Right ventricle myocardium inferior (tissue), 1 donor: ENCODE results near the gene CBLIF. TPM values are rescaled to one million over a fixed set of nuclear protein-coding genes. Genes with fewer than 3 reads are reported as not detected.
"Not testable (repeated sequence)": the region's sequence is repeated elsewhere in the genome, so short reads cannot be mapped to it uniquely, and the experiment has no call there.

Experiments used
- ATAC-seq: fragments of 200-7000 bp; cut with Tn5 transposase; one replicate; pipeline ENCODE4 v1.9.1; 2020; ENCODE audit warnings: mild to moderate bottlenecking, moderate library complexity
- DNase-seq: peaks from one replicate; pipeline ENCODE4 v3.0.0; 2021; ENCODE audit errors: missing footprints
- intact Hi-C: fragments of 100-400 bp; cut with DNase I; formaldehyde crosslinking; loops from one replicate; pipeline ENCODE4 v1.11.0; 2022
- long read RNA-seq: library from polyadenylated mRNA; unstranded; transcript quantifications from one replicate; pipeline ENCODE4 v2.0.0, GENCODE V29; 2021
- total RNA-seq: library from RNA; stranded (reverse); fragmentation: NEBNext Ultra II Directional; extraction: Animal tissue kit (Norgen Biotek cat#: 25700); gene quantifications from one replicate; pipeline ENCODE4 v1.2.1, GENCODE V29; 2021
- donor health status: DM: no; HTN: yes; CAD: no; lungs with severe emphysema.

The CBLIF gene
- not detected for total RNA-seq
- long read RNA-seq = 0 reads

- DNase-seq (no peak), ATAC-seq (no peak)
- intact Hi-C loops = no loop called here
Measured at GRCh38 chr11:59845399-59845798, at the start of gene CBLIF. CBLIF (minus strand) TSS chr11:59845499; CDS start chr11:59845453, 46 bp downstream.

- ATAC-seq (no peak), DNase-seq (no peak)
- intact Hi-C loops = no loop called here
Measured at GRCh38 chr11:59894616-59895015, 49.3 kb upstream of the CBLIF start.

GRCh38 chr11:59891781-59892181, 46.5 kb upstream of the CBLIF start:
- DNase-seq (no peak), ATAC-seq (no peak)
- intact Hi-C loops = no loop called here

DNA sequence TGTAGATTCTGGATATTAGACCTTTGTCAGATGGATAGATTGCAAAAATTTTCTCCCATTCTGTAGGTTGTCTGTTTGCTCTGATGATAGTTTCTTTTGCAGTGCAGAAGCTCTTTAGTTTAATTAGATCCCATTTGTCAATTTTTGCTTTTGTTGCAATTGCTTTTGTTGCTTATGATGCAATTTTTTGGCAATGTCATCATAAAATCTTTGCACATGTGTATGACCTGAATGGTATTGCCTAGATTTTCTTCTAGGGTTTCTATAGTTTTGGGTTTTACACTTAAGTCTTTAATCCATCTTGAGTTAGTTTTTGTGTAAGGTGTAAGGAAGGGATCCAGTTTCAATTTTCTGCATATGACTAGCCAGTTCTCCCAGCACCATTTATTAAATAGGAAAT, 41.9 kb upstream of the CBLIF start:
- ATAC-seq = not testable (repeated sequence)

GRCh38 chr11:59883597-59883996, 38.3 kb upstream of the CBLIF start:
- DNase-seq (no peak), ATAC-seq (no peak)
- intact Hi-C loops = no loop called here

More for the DNA sequence above, 41.9 kb upstream of the CBLIF start:
- intact Hi-C loops, DNase-seq: not testable (repeated sequence)

DNA sequence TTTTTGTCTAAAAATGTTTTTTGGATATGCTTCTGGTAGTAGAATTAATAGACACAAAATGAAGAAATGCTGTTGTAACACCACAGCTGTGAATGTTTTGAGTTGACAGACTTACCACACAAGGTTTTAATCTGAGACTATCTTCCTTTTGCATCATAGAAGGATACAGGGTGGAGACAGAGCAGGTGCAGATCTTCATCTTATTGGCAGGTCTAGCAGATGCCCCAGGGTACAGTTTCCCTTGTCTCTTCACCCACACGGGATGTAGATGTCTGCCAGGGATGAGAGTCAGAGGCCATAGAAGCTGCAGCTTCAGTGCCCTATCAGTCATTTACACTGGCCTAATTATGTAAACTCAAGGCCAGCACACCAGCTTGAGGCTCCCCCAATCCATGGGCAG, 34.3 kb upstream of the CBLIF start:
- DNase-seq (no peak), ATAC-seq (no peak)
- intact Hi-C loops = no loop called here

GRCh38 chr11:59878575-59878974, 33.3 kb upstream of the CBLIF start, which contains the start of gene OOSP3:
OOSP3 (plus strand) TSS chr11:59878782; CDS start chr11:59878809, 27 bp downstream.
- no peak for ATAC-seq
- intact Hi-C loops = no loop called here
- no peak for DNase-seq

GRCh38 chr11:59877784-59878183, 32.5 kb upstream of the CBLIF start:
- ATAC-seq = no peak
- DNase-seq = no peak
- intact Hi-C loops = no loop called here

- intact Hi-C loops = no loop called here
- DNase-seq = no peak
- ATAC-seq = no peak
Measured at GRCh38 chr11:59877325-59877724, 32.0 kb upstream of the CBLIF start.

DNA sequence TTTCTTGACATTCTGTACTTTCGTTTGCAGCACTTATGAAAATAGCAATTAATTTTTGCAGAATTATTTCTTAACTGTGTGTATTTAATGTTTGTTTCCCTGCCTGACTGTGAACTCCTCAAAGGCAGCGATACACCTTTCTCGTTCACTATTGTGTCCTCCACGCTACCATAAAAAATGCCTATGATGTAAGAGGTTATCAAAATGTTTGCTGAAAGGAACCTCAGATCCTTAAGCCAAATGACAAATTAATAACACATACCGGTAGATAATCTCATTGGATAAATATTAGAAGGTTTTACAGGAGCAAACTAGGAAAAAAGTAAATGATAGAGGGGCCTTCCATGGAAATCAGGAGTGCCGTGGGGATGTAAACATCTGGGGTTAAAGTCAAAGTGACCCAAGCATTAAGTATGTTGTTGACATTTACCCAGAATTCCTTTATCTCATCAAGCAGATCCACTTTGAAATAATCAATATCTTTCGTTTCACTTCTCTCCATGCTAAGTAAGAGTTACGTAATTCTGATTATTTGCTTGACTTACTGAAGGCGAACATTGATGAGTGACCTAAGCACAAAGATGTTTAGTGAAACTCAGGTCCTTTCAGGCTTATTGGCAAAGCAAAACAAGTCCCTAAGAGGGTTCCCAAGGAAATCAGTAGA, 30.7 kb upstream of the CBLIF start:
- intact Hi-C loops = no loop called here
- ATAC-seq (no peak), DNase-seq (no peak)

GRCh38 chr11:59872076-59872475, 26.8 kb upstream of the CBLIF start:
- ATAC-seq (no peak), DNase-seq (no peak)
- intact Hi-C loops = no loop called here

DNA sequence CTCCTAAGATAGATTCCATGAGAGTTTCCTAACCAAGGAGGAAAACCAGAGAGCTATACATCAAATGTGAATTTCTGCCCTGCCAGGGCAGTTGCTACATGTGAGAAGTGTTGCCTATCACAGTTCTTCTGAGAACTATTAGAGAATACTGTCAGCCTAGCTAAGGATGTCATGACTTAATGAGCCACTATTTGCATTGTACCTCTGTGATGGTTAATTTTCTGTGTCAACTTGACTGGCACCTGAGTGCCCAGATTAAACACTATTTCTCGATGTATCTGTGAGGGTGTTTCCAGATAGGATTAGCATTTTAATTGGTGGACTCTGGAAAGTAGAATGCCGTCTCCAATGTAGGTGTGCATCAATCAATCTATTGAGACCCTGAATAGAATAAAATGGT, 22.6 kb upstream of the CBLIF start:
- ATAC-seq = no peak
- DNase-seq = no peak
- intact Hi-C loops = no loop called here

DNA sequence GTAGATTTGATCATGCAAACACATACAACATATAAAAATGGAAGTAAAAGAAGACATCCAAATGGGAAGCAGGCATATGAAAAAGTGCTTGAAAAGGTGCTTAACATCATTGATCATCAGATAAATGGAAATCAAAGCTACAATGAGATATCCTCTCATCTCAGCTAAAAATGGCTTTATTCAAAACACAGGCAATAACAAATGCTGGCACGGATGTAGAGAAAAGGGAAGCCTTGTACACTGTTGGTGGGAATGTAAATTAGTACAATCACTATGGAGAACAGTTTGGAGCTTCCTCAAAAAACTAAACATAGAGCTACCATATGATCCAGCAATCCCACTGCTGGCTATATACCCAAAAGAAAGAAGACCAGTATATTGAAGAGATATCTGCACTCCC, 21.5 kb upstream of the CBLIF start:
- intact Hi-C loops = no loop called here
- no peak for ATAC-seq
- no peak for DNase-seq

GRCh38 chr11:59866397-59866796, 21.1 kb upstream of the CBLIF start, which contains the start of gene TCN1:
TCN1 (minus strand) TSS chr11:59866487; CDS start chr11:59866470, 17 bp downstream.
- DNase-seq (no peak), ATAC-seq (no peak)
- intact Hi-C loops = no loop called here

DNA sequence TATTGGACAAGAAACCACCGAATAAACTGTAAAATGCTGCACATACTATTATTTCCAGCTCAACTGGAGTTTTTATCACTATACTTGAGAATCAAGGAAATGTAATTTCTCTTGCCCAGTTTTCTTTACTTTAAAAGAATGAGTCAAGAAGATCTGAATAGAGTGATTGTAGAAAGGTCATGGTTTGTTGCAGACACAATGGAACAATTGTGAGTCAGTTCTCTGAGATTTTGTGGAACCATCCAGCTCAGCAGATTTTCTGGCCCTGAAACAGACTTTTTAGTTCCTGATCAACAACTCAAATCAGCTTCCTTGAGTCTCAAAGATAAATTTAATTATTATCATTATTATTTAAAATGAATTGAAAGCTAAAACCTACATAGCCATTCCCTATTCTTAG, 19.7 kb upstream of the CBLIF start:
- intact Hi-C loops = no loop called here
- DNase-seq (no peak), ATAC-seq (no peak)

DNA sequence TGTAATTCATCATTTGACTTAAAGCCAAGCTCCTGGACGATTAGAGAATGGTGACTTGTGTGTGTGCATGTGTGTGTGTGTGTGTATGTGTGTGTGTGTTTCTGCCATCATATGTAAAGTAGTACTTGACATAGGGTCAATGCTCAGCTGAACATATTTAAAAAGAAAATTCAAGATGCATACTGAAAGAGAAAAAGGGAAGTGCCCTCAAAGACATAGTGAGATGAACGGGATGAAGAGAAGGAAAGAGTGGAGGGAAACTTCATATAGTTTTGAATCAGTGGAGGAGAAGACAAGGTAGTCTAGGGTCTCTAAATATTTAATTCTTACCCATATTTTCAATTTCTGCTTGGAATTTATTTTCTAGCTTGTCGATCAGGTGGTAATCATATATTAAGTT, 17.0 kb upstream of the CBLIF start:
- ATAC-seq (no peak), DNase-seq (no peak)
- intact Hi-C loops = no loop called here

DNA sequence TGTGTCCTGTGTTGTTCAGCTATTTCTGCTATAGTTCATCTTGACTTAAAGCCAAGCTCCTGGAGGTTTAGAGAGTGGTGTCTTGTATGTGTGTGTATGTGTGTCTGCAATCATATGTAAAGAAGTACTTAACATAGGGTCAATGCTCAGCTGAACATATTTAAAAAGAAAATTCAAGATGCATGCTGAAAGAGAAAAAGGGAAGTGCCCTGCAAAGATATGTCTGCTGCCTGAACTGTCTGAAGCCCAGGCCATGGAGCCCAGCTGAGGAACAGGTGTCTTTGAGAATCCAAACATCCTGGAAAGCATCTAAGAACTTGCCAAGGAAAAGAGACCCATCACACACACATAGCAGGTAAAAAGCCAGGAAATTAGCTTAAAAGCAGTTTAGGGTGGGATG, 14.4 kb upstream of the CBLIF start:
- intact Hi-C loops = no loop called here
- ATAC-seq (no peak), DNase-seq (no peak)

DNA sequence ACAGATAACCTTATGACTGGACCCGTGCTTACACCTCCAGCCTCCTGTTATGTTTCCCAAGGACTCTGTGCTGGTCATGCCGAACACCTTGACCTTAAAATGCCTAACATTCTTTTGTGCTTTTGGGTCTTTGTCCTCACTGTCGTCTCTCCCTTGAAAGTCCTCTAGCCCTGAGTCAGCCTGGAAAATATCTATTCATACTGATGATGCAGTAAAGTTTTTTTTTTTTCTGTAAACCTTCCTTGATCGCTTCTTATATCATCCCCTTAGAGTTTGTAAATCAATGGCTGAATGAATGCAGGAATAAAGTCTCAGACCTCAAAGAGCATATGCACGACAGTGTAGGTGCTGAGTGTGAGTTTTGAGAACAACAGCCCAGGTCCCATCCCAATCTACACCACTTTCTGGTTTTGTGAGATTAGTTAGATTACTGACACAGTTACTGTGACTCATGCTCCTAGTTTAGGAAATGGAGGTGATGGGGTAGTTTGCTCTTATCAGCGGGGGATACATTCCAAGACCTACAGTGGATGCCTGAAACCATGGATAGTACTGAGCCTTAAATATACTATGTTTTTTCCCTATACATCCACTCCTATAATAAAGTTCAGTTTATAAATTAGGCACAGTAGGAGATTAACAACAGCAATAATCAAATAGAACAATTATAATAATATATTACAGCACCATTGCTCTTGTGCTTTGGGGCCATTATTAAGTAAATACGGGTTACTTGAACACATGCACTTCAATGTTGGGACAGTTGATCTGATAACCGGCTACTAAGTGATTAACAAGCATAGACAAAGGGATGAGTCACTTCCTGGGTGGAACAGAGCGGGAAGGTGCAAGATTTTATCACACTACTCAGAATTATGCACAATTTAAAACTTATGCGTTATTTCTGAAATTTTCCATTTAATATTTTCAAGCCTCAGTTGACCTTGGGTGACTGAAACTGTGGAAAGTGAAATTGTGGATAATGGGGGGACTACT, 12.4 kb upstream of the CBLIF start:
- intact Hi-C loops = no loop called here
- ATAC-seq (no peak), DNase-seq (no peak)

DNA sequence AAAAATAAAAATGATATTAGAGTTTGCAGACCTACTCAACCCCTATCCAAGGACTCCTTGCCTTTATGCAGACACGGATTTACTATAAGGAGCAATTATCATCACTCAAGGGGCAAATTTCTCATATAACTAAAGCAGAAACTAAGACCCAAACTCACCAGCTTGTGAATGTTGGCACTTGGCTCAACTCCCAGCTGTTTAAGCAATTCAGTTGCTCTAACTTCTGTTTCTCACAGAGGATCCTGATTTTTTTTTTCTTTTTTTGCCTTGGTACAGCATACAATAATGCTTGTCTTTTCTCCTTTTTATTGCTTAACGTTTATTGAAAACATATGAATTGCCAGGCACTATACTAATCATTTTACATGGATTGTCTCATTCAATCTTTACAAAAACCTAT, 9.6 kb upstream of the CBLIF start:
- no peak for ATAC-seq
- no peak for DNase-seq
- intact Hi-C loops = no loop called here

GRCh38 chr11:59851416-59851815, 6.1 kb upstream of the CBLIF start:
- ATAC-seq, intact Hi-C loops, DNase-seq: not testable (repeated sequence)
